ENCODE results near the gene SPEN. TPM values are rescaled to one million over a fixed set of nuclear protein-coding genes. Genes with fewer than 3 reads are reported as not detected.

The SPEN gene
- total and polyA plus RNA-seq, 9 of the 15 experiments (the other 6 are each of a cell fraction or from before 2014, with no cell fraction given), result 5.7 to 87.5 (median 27.2) TPM

DNA sequence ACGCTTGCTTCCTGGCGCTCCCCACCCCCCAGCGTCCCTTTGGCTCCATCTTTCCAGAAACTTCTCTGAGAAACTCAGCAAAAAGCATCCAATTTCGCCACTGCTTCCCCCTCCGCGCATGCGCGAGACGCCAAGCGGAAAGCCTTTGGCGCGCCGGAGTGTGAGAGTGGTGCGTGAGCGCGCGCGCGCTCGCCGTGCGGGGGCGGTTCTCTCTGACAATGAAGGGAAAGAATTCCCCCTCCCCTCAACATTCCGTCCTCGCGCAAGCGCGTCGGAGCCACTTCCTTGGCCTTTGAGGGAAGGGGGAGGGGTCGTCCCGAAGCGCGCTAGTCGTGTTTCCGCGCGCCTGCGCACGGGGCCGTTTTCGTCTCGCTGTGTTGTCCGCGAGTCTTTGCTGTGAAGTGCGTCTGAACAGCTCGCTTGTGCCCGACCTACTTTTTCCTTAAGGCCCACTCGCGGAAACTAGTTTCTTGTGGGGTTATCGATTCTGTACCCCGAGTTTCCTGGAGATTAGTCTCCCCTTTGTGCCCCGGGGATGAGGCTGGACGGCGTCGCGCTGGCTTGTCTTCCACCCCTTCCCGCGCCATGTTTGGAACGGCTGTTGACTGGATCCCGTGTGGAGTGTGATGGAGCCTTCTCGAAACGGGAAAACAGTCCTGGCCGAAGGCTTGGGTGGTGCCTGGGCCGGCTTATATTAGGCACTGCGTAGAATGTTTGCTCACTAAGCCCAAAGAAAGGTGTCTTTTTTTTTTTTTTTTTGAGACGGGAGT is 11.6 kb upstream of the SPEN start (continued):
- peak; percentile 49; the same call in 1 of the 2 replicates for TF ChIP-seq RREB1 (CRISPR knock-in tag; IDR thresholded peaks at IDR 0.05)
- no peak for TF ChIP-seq PRMT5 (CRISPR knock-in tag; IDR thresholded peaks at IDR 0.05)
- no peak for TF ChIP-seq U2AF2 (optimal IDR thresholded peaks at IDR 0.05; ENCODE audit: low read depth, low read length)
- 0 out of 2 replicates have a peak, but pooled peaks have one; percentile 25 for TF ChIP-seq MBD2 (IDR thresholded peaks at IDR 0.05; ENCODE audit: borderline replicate concordance, low read depth)
- TF ChIP-seq MXD1 (CRISPR knock-in tag; IDR thresholded peaks at IDR 0.05; ENCODE audit: borderline replicate concordance, poor library complexity, severe bottlenecking), result no peak
- no peak for TF ChIP-seq KAT2B (IDR thresholded peaks at IDR 0.05; ENCODE audit: low read depth, low read length)
- TF ChIP-seq, protein P1, sequence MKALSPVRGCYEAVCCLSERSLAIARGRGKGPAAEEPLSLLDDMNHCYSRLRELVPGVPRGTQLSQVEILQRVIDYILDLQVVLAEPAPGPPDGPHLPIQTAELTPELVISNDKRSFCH (CRISPR knock-in tag; IDR thresholded peaks at IDR 0.05), result no peak
- TF ChIP-seq, protein P1 (tag; IDR thresholded peaks at IDR 0.05), result 0 out of 2 replicates have a peak, but pooled peaks have one; percentile 20
- TF ChIP-seq PURB (CRISPR knock-in tag; IDR thresholded peaks at IDR 0.05; ENCODE audit: low read depth), result no peak
- TF ChIP-seq HSF4 (CRISPR knock-in tag; IDR thresholded peaks at IDR 0.05; ENCODE audit: borderline replicate concordance), result 0 out of 2 replicates have a peak, but pooled peaks have one; percentile 26
- no peak for TF ChIP-seq RAD21 (CRISPR knock-in tag; conservative IDR thresholded peaks at IDR 0.05 in 1 of 2, IDR thresholded peaks at IDR 0.05 in 1 of 2)
- TF ChIP-seq, protein P2, sequence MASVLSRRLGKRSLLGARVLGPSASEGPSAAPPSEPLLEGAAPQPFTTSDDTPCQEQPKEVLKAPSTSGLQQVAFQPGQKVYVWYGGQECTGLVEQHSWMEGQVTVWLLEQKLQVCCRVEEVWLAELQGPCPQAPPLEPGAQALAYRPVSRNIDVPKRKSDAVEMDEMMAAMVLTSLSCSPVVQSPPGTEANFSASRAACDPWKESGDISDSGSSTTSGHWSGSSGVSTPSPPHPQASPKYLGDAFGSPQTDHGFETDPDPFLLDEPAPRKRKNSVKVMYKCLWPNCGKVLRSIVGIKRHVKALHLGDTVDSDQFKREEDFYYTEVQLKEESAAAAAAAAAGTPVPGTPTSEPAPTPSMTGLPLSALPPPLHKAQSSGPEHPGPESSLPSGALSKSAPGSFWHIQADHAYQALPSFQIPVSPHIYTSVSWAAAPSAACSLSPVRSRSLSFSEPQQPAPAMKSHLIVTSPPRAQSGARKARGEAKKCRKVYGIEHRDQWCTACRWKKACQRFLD (CRISPR knock-in tag; IDR thresholded peaks at IDR 0.05), result peak; percentile 73
- no peak for TF ChIP-seq ZNF184 (CRISPR knock-in tag; IDR thresholded peaks at IDR 0.05)
- TF ChIP-seq YY1 (IDR thresholded peaks at IDR 0.05; ENCODE audit: borderline replicate concordance in 1 of 3, control insufficient read depth in 1 of 3, extremely low read depth in 1 of 3, insufficient read depth in 3 of 3, insufficient read length in 1 of 3, insufficient replicate concordance in 2 of 3, low read depth in 1 of 3, low read length in 2 of 3), result peak; percentile 68 to 93 (median 77)
- TF ChIP-seq ZNF655 (CRISPR knock-in tag; IDR thresholded peaks at IDR 0.05), result no peak
- TF ChIP-seq CTBP1 (IDR thresholded peaks at IDR 0.05; ENCODE audit: borderline replicate concordance), result peak; percentile 97

Measured in K562 (cell line).